Activated T-cell treated with anti-CD3 and anti-CD28 coated beads, Interleukin-2, amount 50 U/mL, for 24 hours (primary cell): ENCODE data around the gene RTP2.

ENCODE experiments used
- DNase-seq: peaks from one replicate; pipeline ENCODE4 v3.0.0-alpha.2; 2020
- H3K27ac Mint-ChIP-seq: 2 replicates; pipeline ENCODE4 v1.8.0; 2020; ENCODE audit warnings: mild to moderate bottlenecking, mixed read lengths
- H3K27me3 Mint-ChIP-seq: 2 replicates; pipeline ENCODE4 v1.8.0; 2020; ENCODE audit warnings: mixed read lengths
- H3K36me3 Mint-ChIP-seq: 2 replicates; pipeline ENCODE4 v1.8.0; 2020; ENCODE audit warnings: low read depth, mixed read lengths
- H3K4me1 Mint-ChIP-seq: 2 replicates; pipeline ENCODE4 v1.8.0; 2020; ENCODE audit warnings: low read depth, mixed read lengths
- H3K4me3 Mint-ChIP-seq: 2 replicates; pipeline ENCODE4 v1.8.0; 2020; ENCODE audit warnings: mild to moderate bottlenecking, moderate library complexity, mixed read lengths
- H3K9me3 Mint-ChIP-seq: 2 replicates; pipeline ENCODE4 v1.8.0; 2020; ENCODE audit warnings: mixed read lengths

The RTP2 gene

GRCh38 chr3:187702507-187703033, at the start of gene RTP2:
TSS of gene RTP2 (minus strand) at chr3:187702557. CDS start at chr3:187702128, 429 bp downstream.
- Mint-ChIP-seq H3K9me3 (no peaks in the 10 kb centered on the region), H3K4me3 (no peak within 1 kb of the TSS), H3K27ac (no peak within 1 kb of the TSS), H3K4me1 (no peaks in the 10 kb centered on the region), H3K27me3 (no peaks in the 10 kb centered on the region), H3K36me3 (no peaks in the 10 kb centered on the region)
- no peak for DNase-seq

- Mint-ChIP-seq H3K27ac (peak overlapping the region; percentile 64), H3K4me1 (peaks cover 54% of the 10 kb centered on the region), H3K36me3 (peaks cover 8% of the 10 kb centered on the region), H3K4me3 (peak overlapping the region; percentile 27), H3K9me3 (no peaks in the 10 kb centered on the region), H3K27me3 (no peaks in the 10 kb centered on the region)
- no peak for DNase-seq
Measured at GRCh38 chr3:187750513-187751123, 48.3 kb upstream of the RTP2 start.

GRCh38 chr3:187750006-187750512, 47.7 kb upstream of the RTP2 start:
- H3K27me3 Mint-ChIP-seq = no peaks in the 10 kb centered on the region
- H3K4me3 Mint-ChIP-seq = peak overlapping the region; percentile 27
- DNase-seq = no peak
- H3K4me1 Mint-ChIP-seq = peaks cover 56% of the 10 kb centered on the region
- peak overlapping the region; percentile 64 for H3K27ac Mint-ChIP-seq
- H3K9me3 Mint-ChIP-seq = no peaks in the 10 kb centered on the region
- peaks cover 9% of the 10 kb centered on the region for H3K36me3 Mint-ChIP-seq

GRCh38 chr3:187748050-187748481, 45.7 kb upstream of the RTP2 start:
- H3K4me1 Mint-ChIP-seq = peaks cover 56% of the 10 kb centered on the region
- H3K27me3 Mint-ChIP-seq = no peaks in the 10 kb centered on the region
- H3K9me3 Mint-ChIP-seq = no peaks in the 10 kb centered on the region
- DNase-seq = peak; percentile 95
- H3K27ac Mint-ChIP-seq = peak overlapping the region; percentile 100
- peak overlapping the region; percentile 98 for H3K4me3 Mint-ChIP-seq
- peaks cover 27% of the 10 kb centered on the region for H3K36me3 Mint-ChIP-seq

GRCh38 chr3:187747506-187747905, 45.1 kb upstream of the RTP2 start:
- H3K9me3 Mint-ChIP-seq = no peaks in the 10 kb centered on the region
- H3K4me1 Mint-ChIP-seq = peaks cover 59% of the 10 kb centered on the region
- H3K36me3 Mint-ChIP-seq = peaks cover 32% of the 10 kb centered on the region
- H3K27ac Mint-ChIP-seq = peak overlapping the region; percentile 100
- DNase-seq = no peak
- H3K4me3 Mint-ChIP-seq = peak overlapping the region; percentile 98
- no peaks in the 10 kb centered on the region for H3K27me3 Mint-ChIP-seq

- Mint-ChIP-seq H3K36me3 (peaks cover 33% of the 10 kb centered on the region), H3K27ac (peak overlapping the region; percentile 100), H3K27me3 (no peaks in the 10 kb centered on the region), H3K4me1 (peaks cover 67% of the 10 kb centered on the region), H3K4me3 (peak overlapping the region; percentile 98), H3K9me3 (no peaks in the 10 kb centered on the region)
- no peak for DNase-seq
Measured at GRCh38 chr3:187746442-187747281, 44.3 kb upstream of the RTP2 start.

- Mint-ChIP-seq H3K27me3 (no peaks in the 10 kb centered on the region), H3K4me3 (peak overlapping the region; percentile 98), H3K36me3 (peaks cover 40% of the 10 kb centered on the region), H3K4me1 (peaks cover 67% of the 10 kb centered on the region), H3K9me3 (no peaks in the 10 kb centered on the region), H3K27ac (peak overlapping the region; percentile 100)
- no peak for DNase-seq
Measured at GRCh38 chr3:187746059-187746441, 43.7 kb upstream of the RTP2 start.

GRCh38 chr3:187745201-187746058, 43.1 kb upstream of the RTP2 start, which contains the start of gene BCL6:
TSS of gene BCL6 (minus strand) at chr3:187745468. CDS start at chr3:187733693, 11,775 bp downstream.
- peak; percentile 92 for DNase-seq
- peak within 1 kb of the TSS; percentile 100 for H3K27ac Mint-ChIP-seq
- peak within 1 kb of the TSS; percentile 98 for H3K4me3 Mint-ChIP-seq
- no peaks in the 10 kb centered on the region for H3K9me3 Mint-ChIP-seq
- H3K27me3 Mint-ChIP-seq = no peaks in the 10 kb centered on the region
- H3K36me3 Mint-ChIP-seq = peaks cover 41% of the 10 kb centered on the region
- peaks cover 67% of the 10 kb centered on the region for H3K4me1 Mint-ChIP-seq

GRCh38 chr3:187744169-187745151, 42.1 kb upstream of the RTP2 start:
- Mint-ChIP-seq H3K4me1 (peaks cover 67% of the 10 kb centered on the region), H3K9me3 (no peaks in the 10 kb centered on the region), H3K27ac (peak overlapping the region; percentile 100), H3K27me3 (no peaks in the 10 kb centered on the region), H3K4me3 (peak overlapping the region; percentile 98), H3K36me3 (peaks cover 44% of the 10 kb centered on the region)
- peak; percentile 75 for DNase-seq

GRCh38 chr3:187743195-187744141, 41.1 kb upstream of the RTP2 start:
- H3K9me3 Mint-ChIP-seq = no peaks in the 10 kb centered on the region
- H3K27me3 Mint-ChIP-seq = no peaks in the 10 kb centered on the region
- H3K36me3 Mint-ChIP-seq = peaks cover 49% of the 10 kb centered on the region
- DNase-seq = peak; percentile 78
- peak overlapping the region; percentile 100 for H3K27ac Mint-ChIP-seq
- H3K4me1 Mint-ChIP-seq = peaks cover 66% of the 10 kb centered on the region
- peak overlapping the region; percentile 98 for H3K4me3 Mint-ChIP-seq

GRCh38 chr3:187742351-187743171, 40.2 kb upstream of the RTP2 start:
- Mint-ChIP-seq H3K4me1 (peaks cover 59% of the 10 kb centered on the region), H3K36me3 (peaks cover 54% of the 10 kb centered on the region), H3K27ac (peak overlapping the region; percentile 100), H3K9me3 (no peaks in the 10 kb centered on the region), H3K27me3 (no peaks in the 10 kb centered on the region), H3K4me3 (peak overlapping the region; percentile 98)
- no peak for DNase-seq
